GM18499 (cell line): ENCODE results near the gene NRTN.
A peak's percentile ranks its signal among the peaks of the same experiment; 100 is the strongest.

Experiments
- ATAC-seq: cut with Tn5 transposase; IDR thresholded peaks from one replicate; pipeline ENCODE4 v1.9.1; 2021; ENCODE audit warnings: moderate number of reproducible peaks; ENCODE audit not compliant: insufficient read depth, unreplicated experiment

Gene NRTN

GRCh38 chr19:5789886-5790558 lies 14.8 kb upstream of the NRTN start:
- no peak for ATAC-seq

DNA sequence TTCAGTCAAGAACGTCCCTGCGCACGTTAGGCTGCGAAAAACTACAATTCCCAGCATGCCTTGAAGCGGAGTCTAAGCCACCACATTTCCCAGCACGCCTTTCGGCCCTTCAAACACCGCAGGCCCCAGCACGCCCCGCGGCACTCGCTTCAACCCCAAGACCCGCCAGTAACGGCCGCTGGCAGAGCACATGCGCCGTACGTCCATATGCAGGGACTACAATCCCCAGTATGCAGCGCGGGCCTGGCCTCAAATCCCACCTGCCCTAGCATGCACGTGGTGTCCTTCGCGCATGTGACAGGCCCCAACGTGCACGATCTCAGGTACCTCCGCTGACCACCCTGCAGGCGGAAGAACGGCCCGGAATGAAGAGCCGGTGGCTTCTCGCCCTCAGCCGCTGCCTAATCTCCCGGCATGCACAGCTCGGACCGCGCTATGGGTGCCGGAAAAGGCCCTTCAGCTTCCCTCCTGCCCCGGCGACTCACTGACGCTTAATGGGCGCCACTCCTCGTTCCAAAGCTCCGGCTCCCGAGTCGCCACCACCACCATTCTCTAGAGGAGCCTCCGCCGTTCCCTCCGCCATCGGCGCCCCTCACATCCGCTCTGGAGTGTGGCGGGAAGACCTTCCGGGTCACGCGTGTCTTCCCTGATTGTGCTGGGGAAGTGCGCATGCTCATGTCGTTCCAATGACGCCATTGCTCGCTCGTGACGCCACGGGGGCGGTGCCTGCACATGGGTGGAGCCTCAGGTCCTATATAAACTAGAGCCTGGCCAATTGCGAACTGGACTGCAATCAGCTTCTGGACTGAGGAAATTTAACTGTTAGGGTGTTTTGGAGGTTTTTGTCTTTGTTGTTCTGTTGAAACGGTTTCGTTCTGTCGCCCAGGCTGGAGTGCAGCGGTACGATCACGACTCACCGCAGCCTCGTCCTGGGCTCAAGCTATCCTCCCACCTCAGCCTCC lies 14.0 kb upstream of the NRTN start, which contains the start of gene DUS3L:
TSS of gene DUS3L (minus strand) at position 605 of the 962 bp plus-strand sequence. CDS start at position 583, 22 bp downstream.
- ATAC-seq: peak; percentile 82

DNA sequence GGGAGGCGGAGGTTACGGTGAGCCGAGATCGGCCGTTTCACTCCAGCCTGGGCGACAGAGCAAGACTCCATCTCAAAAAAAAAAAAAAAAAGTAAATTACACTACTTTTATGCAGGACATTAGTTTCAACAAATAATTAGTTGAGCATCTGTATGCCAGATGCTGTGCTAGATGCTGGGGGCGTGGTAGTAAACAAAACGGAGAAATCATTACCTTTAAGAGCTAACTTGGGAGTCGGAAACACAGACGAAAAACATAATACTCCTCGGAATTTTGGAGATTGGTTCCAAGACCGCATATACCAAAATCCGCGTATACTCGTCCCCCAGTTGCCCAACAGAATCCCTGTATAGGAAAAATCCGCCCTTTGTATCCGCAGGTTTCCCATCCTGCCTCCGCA lies 12.6 kb upstream of the NRTN start:
- ATAC-seq: no peak

DNA sequence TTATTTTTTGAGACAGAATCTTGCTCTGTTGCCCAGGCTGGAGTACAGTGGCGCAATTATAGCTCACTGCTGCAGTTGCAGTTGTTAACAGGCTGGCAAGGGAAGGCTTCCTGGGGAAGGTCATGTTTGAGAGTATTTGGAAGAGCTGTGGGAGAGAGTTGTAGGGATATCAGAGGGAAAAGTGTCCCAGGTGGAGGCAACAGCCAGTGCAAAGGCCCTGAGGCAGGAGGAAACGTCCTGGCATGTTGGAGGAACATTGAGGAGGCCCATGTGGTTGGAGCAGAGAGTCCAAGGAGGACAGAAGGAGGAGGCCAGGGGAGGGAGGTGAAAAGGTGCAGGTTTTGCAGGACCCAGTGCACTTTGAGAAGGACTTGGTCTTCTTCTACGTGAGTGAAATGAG lies 11.7 kb upstream of the NRTN start:
- no peak for ATAC-seq

GRCh38 chr19:5795382-5795919 lies 9.4 kb upstream of the NRTN start:
- no peak for ATAC-seq

GRCh38 chr19:5798244-5798643 lies 6.6 kb upstream of the NRTN start:
- ATAC-seq: no peak

DNA sequence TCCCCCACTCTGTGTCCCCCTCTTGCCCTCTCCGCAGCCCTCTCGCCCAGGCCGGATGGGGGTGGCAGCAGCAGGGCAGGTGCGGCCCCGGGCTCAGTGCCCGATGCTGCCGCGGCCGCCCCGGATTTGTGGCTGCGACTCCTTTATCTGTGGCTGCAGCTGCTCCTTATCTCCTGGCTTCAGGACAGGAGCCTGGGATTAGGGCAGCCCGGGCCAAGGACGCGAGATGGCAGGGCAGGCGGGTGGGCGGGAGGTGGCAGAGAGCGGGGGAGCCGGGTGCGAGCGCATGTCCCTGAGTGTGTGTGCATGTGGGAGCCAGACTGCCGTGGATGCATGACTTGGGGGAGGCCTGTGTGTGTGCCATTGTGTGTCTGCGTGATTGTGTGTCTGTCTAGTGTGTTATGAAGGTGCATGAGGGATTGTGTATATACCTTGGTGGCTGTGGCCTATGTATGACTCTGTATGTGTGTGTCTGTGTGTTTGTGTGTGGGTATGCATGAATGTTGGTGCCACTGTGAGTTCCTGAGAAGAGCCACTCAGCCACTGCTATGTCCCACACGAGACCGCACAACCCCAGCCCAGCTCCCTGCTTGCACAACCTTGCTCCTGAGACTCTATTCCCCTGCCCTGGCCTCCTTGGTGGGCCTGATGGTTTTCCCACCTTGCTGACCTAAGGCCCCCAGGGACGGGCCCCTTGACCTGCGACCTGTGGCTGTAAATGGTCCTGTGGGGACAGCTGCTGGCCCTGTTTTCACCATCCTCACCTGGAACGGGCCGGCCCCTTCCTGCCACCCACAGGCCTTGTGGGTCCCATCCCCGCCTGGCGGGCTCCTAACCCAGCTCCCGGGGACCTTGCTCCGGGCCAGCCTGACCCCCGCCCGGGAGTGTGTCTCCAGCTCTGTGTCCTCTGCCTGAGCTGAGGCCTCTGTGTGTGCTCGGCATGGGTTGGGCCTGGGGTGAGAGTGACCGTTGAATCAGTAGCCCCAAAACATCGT lies 5.3 kb upstream of the NRTN start:
- no peak for ATAC-seq

DNA sequence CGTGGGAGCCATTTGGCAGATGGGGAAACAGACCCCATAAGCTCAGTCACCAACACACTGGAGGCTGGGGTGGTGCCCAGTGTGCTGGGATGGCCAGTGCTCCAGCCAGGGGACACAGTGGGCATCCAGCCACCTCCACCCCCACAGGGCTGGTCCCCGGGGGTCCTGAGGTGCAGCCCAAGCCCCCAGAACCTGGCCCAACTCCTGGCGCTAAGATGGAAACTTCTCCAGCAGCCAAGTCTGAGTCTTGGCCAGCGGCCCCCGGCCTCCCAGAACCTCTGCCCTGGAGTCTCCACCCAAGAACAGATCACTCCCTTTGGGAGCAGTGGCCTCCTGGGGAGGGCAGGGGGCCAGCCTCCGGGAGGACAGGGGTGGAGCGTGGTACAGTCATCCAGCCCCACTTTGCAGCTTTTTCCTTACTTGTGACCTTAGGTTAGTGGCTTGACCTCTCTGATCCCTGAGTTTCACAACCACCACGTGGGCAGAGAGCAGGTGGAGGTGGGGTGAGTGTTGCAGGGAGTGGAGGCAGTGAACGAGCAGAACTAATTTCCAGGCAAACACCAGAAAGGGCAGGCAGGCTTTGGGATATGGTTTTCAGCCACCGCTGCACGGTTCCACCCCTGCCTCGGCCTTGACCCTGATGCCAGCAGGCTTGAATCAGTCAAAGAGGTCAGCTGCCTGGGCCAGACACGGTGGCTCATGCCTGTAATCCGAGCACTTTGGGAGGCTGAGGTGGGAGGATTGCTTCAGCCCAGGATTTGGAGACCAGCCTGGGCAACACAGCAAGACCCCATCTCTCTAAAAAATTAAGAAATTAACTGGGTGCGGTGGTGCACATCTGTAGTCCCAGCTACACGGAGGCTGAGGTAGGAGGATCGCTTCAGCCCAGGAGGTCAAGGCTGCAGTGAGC lies 4.3 kb upstream of the NRTN start:
- ATAC-seq: no peak

GRCh38 chr19:5801796-5802619 lies 2.9 kb upstream of the NRTN start:
- ATAC-seq: no peak

DNA sequence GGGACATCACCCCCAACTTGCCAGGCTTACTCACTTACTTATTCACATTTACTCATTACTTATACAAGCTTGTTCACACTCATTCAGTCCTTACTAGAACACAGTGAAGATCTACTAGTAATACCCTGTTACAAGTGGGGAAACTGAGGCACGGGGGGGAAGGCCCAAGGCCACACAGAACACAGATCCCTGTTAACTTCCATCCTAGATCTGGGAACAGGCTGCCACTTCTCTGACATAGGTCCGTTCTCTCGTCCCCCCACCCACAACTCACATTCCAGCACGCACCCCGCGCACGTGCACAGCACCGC lies 1.5 kb upstream of the NRTN start:
- ATAC-seq: no peak

DNA sequence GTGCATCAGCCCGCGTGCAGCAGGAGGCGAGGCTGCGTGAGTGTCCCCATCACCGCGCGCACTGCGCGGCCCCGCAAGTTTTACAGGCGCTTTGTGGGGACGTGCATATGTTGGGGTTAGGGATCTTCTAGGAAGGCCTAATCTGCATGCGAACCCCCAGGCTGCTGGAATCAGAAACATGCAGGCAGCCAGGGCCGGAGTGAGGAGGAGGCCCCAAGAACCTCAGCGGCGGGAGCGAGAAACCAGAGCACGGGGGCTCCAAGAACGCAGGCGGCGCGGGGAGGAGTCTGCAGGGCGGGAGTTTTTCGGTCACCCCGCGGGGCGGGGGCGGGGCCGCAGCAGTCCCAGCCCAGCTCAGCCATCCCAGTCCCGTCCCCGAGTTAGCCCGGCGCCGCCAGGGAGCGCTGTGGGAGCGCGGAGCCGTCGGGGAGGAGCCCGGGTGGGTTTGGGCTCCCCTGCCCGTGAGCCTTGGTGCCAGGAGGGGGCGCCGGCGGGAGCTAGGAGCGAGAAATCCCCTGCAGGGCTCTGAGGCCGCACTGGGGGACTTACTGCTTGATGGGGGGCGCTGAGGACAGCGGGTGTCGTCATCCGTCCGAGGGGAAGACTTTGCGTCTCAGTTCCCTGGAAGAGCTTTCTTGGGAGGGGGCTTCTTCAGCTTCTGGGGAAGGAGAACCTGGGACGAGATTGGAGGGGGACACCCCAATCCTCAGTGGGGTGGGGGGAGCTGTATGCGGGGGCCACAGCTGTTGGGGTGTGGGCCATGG lies 933 bp upstream of the NRTN start:
- ATAC-seq: no peak

DNA sequence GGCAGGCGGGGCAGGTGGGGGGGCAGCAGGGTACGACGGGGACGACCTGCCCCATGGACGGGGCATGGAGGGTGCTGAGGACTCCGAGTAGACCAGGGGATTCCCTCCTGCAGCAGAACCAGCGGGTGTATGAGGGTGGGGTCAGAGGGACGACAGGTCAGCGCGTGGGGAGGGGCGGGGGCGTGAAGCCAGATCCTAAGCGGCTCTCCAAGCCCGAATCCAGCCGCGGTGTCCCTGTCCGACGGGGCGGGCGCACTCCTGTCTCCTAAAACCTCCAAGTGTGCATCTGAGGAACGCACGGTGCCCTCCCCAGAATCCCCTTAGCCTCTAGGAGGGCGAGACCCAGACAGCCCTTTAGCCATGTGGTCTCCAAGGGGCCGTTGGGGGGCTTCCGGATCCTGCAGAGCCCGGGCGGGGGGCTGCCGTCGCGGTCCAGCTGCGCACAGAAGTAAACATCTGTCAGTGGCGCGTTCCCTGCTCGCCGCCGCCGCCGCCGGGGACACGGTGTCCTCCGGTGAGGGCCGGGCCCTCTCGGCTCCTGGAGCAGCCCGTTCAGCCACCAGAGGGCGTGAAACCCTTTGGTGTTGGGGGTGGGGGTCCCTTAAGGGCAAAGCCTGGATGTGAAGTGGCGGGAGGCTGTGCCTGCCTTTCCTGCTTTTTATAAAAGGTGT lies 730 bp downstream of the NRTN start:
- no peak for ATAC-seq

GRCh38 chr19:5806133-5806489 lies 1.2 kb downstream of the NRTN start:
- no peak for ATAC-seq

- ATAC-seq: no peak
Observed at GRCh38 chr19:5806905-5807304, 2.0 kb downstream of the NRTN start.

DNA sequence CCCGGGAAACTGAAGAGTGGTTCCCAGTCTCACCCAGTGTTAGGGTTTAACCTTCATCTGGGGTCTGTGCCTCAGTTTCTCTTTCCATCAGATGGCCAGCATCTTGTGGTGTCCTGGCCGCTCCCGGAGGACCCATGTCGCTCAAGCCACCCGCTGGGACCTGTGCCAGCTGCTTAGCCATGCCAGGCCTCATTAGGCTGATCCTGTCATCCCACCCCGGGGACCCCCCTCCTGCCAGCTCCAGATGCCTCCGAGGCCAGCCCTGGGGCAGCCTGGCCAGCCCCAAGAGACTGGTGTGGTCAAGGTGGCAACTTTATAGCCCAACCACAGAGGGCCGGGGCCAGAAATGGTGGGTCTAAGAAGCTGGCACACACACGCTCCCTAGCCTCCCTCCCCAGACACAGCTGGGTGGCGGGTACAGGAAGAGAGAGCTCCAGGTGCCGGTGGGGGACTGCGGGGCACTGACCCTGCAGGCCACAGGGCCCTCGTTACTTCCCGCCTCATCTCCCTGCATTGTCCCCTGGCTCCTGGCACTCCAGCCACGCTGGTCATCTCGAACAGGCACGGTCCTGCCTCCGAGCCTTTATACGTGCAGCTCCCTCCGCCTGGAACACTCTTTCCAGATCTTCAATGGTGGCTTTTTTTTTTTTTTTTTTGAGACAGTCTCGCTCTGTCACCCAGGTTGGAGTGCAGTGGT lies 3.4 kb downstream of the NRTN start:
- no peak for ATAC-seq

DNA sequence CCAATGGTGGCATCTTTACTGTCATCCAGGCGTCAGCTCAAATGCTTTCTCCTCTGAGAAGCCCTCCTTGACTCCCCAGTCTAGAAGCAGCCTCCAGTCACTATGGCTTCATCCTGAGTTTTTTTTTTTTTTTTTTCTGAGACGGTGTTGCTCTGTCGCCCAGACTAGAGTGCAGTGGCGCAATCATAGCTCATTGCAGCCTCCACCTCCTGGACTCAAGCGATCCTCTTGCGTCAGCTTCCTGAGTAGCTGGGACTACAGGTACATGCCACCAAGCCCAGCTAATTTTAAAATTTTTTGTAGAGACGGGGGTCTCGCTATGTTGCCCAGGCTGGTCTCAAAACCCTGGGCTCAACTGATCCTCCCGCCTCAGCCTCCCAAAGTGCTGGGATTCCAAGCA lies 4.2 kb downstream of the NRTN start:
- ATAC-seq: no peak

DNA sequence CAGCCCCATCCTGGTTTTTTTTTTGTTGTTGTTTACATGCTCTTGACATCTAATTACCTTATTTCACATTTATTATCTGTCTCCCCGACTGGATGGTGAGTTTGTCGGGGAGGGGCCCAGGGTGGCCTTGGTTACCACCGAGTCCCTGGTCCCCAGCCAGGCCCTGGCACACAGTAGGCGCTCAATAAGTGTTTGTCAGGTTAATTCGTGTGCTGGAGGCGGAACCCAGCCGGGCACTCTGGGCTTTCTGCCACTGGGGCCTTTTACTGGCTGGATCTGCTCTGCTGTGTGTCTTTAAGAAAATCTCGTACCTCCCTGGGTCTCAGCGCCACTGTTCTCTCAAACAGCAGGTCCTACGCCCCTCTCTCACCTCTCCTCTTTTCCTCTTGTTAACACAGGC lies 4.6 kb downstream of the NRTN start:
- no peak for ATAC-seq
